Epidermal melanocyte (primary cell): Measurements from ENCODE around the gene LRRC4C.
"Not testable (repeated sequence)": the region's sequence is repeated elsewhere in the genome, so short reads cannot be mapped to it uniquely, and the experiment has no call there.

Experiments
- DNase-seq: peaks from one replicate; pipeline ENCODE4 v3.0.0; 2011; ENCODE audit warnings: low spot score; ENCODE audit not compliant: insufficient read length

The LRRC4C gene

DNA sequence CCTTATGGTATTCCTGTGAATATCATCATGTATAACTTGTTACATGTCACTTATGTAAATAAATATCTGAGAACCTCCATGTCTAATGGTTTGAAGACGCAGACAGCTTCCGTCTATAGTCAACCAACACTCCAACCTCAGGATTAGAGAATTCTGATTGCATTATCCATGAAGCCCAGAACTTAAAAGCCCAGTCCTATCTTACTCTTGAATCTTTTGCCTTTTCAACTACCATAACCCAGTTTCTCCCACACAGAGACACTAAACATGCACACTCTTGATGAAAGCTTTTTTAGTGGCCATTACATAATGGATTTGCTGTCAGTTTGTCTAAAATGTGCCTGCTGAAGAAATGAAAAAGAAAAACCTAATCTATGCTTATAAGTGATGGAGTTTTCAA, 1219.2 kb downstream of the LRRC4C start:
- no peak for DNase-seq

DNA sequence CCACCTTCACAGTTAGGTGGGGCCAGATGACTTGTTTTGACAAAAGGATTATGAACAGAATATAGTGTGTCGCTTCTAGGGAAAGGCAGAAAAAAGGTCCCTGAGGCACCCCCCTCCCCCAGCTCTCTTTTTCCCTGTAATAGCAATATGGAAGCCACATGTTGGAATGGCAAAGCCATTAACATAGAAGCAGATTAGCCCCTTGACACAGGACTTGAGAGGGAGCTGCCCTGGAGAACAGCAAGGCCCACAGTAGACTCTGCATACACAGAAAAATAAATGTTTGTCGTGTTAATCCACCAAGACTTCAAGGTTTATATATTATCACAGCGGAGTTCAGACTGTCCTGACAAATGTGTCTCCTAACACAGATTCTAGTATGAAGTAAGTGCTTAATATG, 1222.9 kb downstream of the LRRC4C start:
- DNase-seq: no peak

DNA sequence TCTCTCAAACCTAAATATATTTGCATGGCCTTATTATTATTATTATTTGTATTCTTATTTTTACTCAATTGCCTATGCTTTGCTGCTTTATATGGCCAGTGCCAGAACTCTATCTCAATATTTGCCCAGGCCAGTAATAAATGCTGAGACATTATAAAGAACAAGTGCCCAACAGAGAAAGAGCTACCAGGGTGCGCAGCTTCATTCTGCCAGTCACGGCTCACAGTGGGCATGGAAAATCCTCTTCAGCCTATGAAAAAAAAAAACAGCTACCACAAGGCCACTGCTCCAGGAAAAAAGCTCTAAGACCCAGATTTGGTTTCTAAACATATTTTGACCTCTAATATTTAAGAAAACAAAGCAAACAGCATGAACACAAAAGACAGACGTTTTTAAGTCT, 1223.6 kb downstream of the LRRC4C start:
- DNase-seq: no peak

DNA sequence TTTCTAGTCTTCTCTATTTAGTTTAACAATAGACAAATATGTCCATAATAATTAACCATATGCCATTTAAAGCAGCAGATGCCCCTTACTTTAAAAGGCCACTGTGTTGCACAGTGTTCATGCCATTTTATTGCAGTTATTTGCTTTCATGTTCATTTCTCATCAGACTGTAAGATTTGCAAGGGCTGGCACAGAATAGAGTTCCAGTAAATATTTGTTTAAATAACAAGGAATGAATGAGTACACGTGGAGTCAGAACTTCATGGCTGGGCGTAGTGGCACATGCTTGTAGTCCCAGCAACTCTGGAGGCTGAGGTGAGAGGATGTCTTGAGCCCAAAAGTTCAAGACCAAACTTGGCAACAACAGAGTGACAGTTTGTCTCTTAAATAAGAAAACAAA, 1228.6 kb downstream of the LRRC4C start:
- no peak for DNase-seq

DNA sequence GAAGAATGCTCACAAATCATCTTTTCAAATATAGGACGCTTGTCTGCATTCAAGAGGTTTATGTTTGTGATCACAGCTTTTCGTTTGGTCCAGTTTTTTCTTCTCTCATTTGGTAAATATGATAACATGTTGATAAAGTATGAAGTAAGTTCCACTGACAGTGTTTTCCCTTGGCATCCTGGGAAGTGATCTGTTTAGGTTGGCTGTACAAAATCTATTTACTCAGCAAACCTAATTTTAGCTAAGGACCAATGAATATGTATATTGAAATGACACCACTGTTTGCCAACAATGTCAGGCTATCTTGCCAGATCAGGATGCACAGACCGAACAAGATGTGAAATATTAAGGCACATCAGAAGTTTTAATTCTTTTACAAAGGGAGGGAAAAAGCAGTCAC, 1230.8 kb downstream of the LRRC4C start:
- DNase-seq: no peak

GRCh38 chr11:40227730-40228129, 1231.7 kb downstream of the LRRC4C start:
- DNase-seq: no peak

DNA sequence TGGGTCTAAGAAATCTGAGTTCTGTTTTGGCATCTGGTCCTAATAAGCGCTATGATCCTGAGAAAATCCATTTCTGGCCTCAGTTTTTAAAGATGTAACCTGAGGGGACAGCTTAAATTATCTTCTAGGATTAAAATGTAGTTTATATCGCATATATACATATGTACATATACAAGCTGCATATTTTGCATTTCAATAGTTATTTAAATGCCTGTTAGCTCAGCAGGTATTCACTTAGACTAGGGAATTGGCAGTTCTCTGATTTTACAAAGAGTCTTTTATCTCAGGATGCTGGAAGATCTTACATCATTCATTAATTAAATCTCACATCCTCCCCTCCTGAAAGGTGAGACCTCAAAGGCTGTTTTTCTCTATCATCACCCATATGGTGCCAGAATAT, 1232.8 kb downstream of the LRRC4C start:
- DNase-seq: no peak

GRCh38 chr11:40223596-40224330, 1235.7 kb downstream of the LRRC4C start:
- DNase-seq: no peak

- DNase-seq: no peak
Measured at GRCh38 chr11:40219401-40219800, 1240.1 kb downstream of the LRRC4C start.

DNA sequence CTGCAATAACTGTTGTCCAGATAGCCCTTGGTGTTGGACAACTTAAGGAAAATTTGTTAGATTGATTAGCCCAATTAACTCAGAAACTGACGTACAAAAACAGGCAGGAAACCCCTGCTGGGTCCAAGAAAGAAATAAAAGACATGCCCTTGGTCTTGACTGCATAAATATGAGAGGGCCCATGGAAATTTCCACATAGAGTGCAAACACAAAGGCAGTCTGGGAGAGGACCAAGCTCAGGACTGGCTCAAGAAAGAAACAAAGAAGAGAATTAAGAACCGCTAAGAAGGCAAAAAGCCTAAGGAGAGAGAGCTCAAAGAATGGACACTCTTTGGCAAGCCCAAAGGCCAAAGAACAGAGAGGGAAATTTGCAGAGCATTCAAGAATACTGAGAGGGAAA, 1243.9 kb downstream of the LRRC4C start:
- DNase-seq: no peak

GRCh38 chr11:40207416-40207815, 1252.0 kb downstream of the LRRC4C start:
- no peak for DNase-seq

DNA sequence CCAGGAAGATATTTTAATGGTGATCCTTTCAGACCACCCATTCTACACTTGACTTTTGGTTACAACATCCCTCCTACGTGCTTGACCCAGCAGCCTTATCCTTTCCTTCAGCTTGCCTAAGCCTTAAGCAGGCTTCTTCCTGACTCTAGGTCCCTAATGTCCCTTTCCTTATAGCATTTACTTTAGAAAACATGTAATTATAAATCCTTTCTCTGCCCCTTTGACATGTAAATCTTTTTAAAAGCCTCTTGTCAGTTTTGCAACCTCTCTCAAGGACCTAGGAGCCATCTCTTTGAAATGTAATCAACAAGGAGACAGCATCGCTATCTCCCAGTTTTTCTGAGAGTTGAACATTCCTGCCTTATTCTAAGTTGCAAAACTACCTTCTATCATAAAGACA, 1255.2 kb downstream of the LRRC4C start:
- no peak for DNase-seq

- DNase-seq: no peak
Measured at GRCh38 chr11:40203606-40204005, 1255.8 kb downstream of the LRRC4C start.

- DNase-seq: no peak
Measured at GRCh38 chr11:40202589-40203270, 1256.7 kb downstream of the LRRC4C start.

DNA sequence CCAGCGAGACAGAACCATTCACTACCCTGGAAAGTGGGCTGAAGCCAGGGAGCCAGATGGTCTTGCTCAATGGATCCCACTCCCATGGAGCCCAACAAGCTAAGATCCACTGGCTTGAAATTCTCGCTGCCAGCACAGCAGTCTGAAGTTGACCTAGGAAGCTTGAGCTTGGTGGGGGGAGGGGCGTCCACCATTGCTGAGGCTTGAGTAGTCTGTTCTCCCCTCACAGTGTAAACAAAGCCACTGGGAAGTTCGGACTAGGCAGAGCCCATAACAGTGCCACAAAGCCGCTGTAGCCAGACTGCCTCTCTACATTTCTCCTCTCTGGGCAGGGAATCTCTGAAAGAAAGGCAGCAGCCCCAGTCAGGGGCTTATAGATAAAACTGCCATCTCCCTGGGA, 1266.9 kb downstream of the LRRC4C start:
- not testable (repeated sequence) for DNase-seq

GRCh38 chr11:40190294-40190693, 1269.2 kb downstream of the LRRC4C start:
- no peak for DNase-seq

GRCh38 chr11:40188848-40189247, 1270.6 kb downstream of the LRRC4C start:
- no peak for DNase-seq

GRCh38 chr11:40187295-40187694, 1272.2 kb downstream of the LRRC4C start:
- no peak for DNase-seq

GRCh38 chr11:40186437-40187263, 1272.8 kb downstream of the LRRC4C start:
- DNase-seq: no peak

DNA sequence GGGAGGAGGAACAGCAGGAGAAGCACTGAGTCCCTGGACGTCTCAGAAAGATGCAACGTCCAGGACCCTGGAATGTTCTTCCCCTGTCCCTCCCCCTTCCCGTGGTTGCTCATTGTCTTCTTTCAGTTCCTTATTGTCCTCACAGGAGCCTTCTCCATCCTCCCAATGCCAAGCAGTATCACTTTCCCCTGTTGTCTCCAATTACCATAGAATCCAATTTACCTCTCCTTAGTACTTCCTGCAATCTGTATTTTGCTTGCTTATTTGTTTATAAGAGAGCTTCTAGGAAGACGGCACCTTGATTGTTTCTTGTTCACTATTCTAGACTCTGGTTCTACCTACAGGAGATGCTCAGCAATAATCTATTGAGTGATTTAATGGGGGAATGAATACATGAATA, 1273.7 kb downstream of the LRRC4C start:
- DNase-seq: no peak

- no peak for DNase-seq
Measured at GRCh38 chr11:40183073-40184064, 1276.1 kb downstream of the LRRC4C start.
